Measurements from ENCODE around the gene TSSC4. TPM values are rescaled to one million over a fixed set of nuclear protein-coding genes. Genes with fewer than 3 reads are reported as not detected.

The TSSC4 gene
- total RNA-seq, result 54.0 and 65.4 TPM in 2 replicates

DNA sequence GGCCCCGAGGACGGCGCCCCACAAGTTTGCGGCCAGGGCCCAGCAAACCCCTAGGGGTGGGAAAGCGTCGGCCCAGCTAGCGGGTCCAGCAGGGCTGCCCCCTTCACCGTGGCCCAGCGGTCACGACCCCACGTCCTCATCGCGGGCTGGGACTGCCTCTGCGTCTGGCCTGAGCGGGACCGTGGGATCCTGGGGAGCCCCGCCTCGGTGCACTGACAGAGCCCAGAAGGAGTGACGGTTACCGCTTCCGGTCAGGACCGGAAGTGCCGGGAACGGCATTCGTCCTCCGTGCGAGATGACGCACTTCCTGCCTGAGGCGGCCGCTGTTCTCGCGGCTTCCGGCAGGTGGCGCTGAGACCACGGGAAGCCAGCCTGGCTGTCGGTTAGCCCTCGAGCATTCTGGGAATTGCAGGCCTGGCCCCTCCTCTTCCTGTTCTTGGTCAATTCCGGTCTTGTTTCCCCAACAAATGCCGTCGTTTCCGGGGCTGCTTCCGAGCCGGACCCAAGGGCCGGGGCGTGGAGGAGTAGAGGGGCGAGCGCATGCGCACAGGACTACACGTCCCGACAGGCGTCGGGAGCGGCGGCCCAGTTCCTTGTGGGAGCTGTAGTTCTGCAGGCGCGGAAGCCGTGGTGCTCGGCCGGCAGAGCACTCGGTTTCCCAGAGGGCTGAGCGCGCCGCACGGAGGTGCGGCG is at the start of gene TSSC4:
TSSC4 (plus strand) TSS at position 682 of the 693 bp plus-strand sequence. CDS start 1,884 bp downstream, outside the sequence.

DNA sequence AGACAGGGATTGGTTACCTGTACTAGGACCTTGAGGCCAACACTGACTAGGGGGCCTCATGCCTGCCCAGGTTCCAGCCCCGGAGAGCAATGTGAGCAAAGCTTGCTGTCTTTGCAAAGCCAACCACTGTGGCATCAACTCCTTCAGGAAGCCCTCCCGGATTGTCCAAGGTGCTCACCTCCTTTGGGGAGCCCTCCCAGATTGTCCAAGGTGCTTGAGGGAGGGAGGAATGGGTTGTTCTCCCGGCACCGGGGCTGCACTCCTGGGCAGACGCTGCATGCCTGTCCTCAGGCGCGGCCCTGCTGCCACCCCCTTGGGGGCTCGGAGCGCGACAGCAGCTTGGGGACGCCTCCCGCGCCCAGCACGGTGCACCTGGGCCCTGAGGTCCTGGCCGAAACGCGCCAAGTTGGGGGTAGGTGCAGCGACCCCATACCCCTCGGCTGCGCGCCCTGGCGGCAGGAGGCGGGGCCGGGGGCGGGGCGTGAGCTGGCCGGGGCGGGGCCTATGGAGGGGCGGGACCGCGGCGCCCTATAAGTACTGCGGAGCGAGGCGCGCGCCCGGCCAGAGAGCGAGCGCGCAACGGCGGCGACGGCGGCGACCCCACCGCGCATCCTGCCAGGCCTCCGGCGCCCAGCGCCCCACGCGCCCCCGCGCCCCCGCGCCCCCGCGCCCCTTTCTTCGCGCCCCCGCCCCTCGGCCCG is 23.6 kb upstream of the TSSC4 start, which contains the start of gene CD81:
CD81 (plus strand) TSS at position 560 of the 701 bp plus-strand sequence. CDS start 240 bp downstream, outside the sequence.

DNA sequence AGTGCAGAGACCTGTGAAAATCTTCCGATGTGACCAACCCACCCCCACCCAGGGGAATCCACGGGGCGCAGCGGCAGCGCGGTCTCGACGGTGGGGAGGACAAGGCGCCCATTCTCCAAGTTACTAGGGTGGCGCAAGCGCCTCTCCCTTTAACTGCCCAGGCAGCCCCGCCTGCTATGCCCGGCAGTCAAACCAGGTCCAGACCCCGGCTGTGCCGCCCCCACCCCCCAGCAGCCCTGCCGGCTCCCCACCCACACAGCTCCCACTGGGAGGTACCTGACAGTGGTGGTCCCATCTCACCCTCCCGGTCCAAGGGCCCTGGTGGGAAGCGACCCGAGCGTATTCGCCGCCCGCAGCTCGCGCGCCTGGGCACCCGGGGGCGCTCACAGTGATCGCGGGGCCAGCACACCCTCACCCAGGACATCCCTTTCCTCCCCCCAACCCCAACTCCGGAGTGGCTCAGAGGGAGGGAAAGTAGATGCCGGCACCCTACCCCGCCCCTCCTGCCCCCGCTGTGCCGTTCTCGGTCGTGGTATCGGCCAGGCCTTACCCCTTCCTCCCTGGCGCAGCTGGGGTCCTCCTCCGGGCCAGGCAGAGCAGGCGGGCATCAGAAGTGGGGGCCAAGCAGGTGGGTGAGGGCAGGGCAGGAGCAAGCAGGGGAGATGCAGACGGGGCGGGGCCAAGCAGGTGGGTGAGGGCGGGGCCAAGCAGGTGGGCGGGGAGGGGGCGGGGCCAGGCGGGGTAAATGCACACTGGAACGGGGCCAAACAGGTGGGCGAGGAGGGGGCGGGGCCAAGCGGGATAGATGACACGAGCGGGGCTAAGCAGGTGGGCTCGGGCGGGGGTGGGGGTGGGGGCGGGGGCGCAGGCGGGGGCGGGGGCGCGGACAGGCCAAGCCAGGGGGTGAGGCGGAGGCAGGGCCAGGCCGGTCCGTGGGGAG is 43.6 kb downstream of the TSSC4 start, which contains the start of gene TRPM5:
TRPM5 (minus strand) TSS at position 634 of the 940 bp plus-strand sequence. CDS start 21,478 bp downstream, outside the sequence.

DNA sequence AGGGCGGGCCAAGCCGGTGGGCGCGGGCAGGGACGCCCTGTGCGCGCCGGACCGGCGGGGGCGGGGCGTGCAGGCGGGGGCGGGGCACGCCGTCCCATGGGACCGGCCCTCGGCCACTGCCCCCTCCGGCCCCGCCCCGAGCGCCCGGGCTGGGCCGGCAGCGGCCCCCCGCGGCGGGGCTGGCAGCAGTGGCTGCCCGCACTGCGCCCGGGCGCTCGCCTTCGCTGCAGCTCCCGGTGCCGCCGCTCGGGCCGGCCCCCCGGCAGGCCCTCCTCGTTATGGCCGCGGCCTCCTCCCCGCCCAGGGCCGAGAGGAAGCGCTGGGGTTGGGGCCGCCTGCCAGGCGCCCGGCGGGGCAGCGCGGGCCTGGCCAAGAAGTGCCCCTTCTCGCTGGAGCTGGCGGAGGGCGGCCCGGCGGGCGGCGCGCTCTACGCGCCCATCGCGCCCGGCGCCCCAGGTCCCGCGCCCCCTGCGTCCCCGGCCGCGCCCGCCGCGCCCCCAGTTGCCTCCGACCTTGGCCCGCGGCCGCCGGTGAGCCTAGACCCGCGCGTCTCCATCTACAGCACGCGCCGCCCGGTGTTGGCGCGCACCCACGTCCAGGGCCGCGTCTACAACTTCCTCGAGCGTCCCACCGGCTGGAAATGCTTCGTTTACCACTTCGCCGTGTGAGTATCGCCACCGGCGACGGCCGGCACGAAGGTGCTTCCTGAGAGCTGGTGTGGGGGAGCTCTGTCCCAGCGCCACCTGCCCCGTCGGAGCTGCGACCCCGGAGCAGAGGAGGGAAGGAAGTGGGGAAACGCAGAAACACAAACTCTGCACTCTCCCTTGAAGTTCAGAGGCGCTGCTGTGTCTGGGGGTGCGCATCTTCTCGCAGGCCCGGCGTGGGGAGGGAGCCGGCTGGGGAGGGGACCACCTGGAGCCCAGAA is 44.5 kb downstream of the TSSC4 start, which contains the start of gene KCNQ1:
KCNQ1 (plus strand) TSS at position 188 of the 925 bp plus-strand sequence; CDS start at position 279, 91 bp downstream.

Other genes with a start within 250 kb of the TSSC4 start
- gene INS, start 239.5 kb upstream of the TSSC4 start, total RNA-seq, result not detected in 2 replicates
- gene TH, start 228.9 kb upstream of the TSSC4 start, total RNA-seq, result not detected in 2 replicates
- gene ASCL2, start 130.2 kb upstream of the TSSC4 start, total RNA-seq, result not detected in 2 replicates
- gene C11orf21, start 98.8 kb upstream of the TSSC4 start, total RNA-seq, result not detected in 2 replicates
- gene TSPAN32, start 98.7 kb upstream of the TSSC4 start, total RNA-seq, result under 0.01 and 0.12 TPM in 2 replicates
- 223 and 320 TPM in 2 replicates for gene CD81, start 23.4 kb upstream of the TSSC4 start, total RNA-seq
- not detected in 2 replicates for gene TRPM5, start 43.8 kb downstream of the TSSC4 start, total RNA-seq
- 0.25 TPM in 1 of 2 replicates, not detected in the other for gene KCNQ1, start 44.3 kb downstream of the TSSC4 start, total RNA-seq